ENCODE measurements around the gene PRAMEF2.
"Not testable (repeated sequence)": the region's sequence is repeated elsewhere in the genome, so short reads cannot be mapped to it uniquely, and the experiment has no call there.

Gene PRAMEF2

GRCh38 chr1:12856786-12857185 is at the start of gene PRAMEF2:
Gene PRAMEF2, plus strand, starts transcription at chr1:12857086. Its CDS starts 1,924 bp downstream, at chr1:12859010.
- H3K36me3 Mint-ChIP-seq; H3K4me3 Mint-ChIP-seq; H3K27ac Mint-ChIP-seq; H3K27me3 Mint-ChIP-seq; H3K4me1 Mint-ChIP-seq (ENCODE audit: low read depth); H3K9me3 Mint-ChIP-seq (ENCODE audit: low read depth): not testable (repeated sequence)

- no peaks in the 10 kb centered on the region for H3K4me1 Mint-ChIP-seq (ENCODE audit: low read depth)
- H3K4me3 Mint-ChIP-seq = no peak overlapping the region
- H3K27ac Mint-ChIP-seq = no peak overlapping the region
- peaks cover 22% of the 10 kb centered on the region for H3K27me3 Mint-ChIP-seq
- peaks cover 2% of the 10 kb centered on the region for H3K36me3 Mint-ChIP-seq
- H3K9me3 Mint-ChIP-seq (ENCODE audit: low read depth) = peaks cover 6% of the 10 kb centered on the region
Observed at GRCh38 chr1:12809933-12810332, 47.0 kb upstream of the PRAMEF2 start.

GRCh38 chr1:12810691-12811408 is 46.0 kb upstream of the PRAMEF2 start:
- Mint-ChIP-seq H3K27ac (no peak overlapping the region), H3K36me3 (no peaks in the 10 kb centered on the region), H3K27me3 (peaks cover 19% of the 10 kb centered on the region), H3K4me3 (no peak overlapping the region), H3K4me1 (ENCODE audit: low read depth) (no peaks in the 10 kb centered on the region), H3K9me3 (ENCODE audit: low read depth) (peaks cover 3% of the 10 kb centered on the region)

- Mint-ChIP-seq H3K9me3 (ENCODE audit: low read depth) (peaks cover 3% of the 10 kb centered on the region), H3K4me1 (ENCODE audit: low read depth) (no peaks in the 10 kb centered on the region), H3K4me3 (no peak overlapping the region), H3K27ac (no peak overlapping the region), H3K27me3 (peaks cover 19% of the 10 kb centered on the region), H3K36me3 (no peaks in the 10 kb centered on the region)
Observed at GRCh38 chr1:12811409-12811784, 45.5 kb upstream of the PRAMEF2 start.

- H3K9me3 Mint-ChIP-seq (ENCODE audit: low read depth); H3K36me3 Mint-ChIP-seq; H3K4me3 Mint-ChIP-seq; H3K27ac Mint-ChIP-seq; H3K4me1 Mint-ChIP-seq (ENCODE audit: low read depth): not testable (repeated sequence)
- peaks cover 11% of the 10 kb centered on the region for H3K27me3 Mint-ChIP-seq
Observed at GRCh38 chr1:12819061-12819460, 37.8 kb upstream of the PRAMEF2 start.

- not testable (repeated sequence) for H3K27ac Mint-ChIP-seq; H3K27me3 Mint-ChIP-seq; H3K9me3 Mint-ChIP-seq (ENCODE audit: low read depth); H3K4me1 Mint-ChIP-seq (ENCODE audit: low read depth); H3K4me3 Mint-ChIP-seq; H3K36me3 Mint-ChIP-seq
Observed at GRCh38 chr1:12831310-12831709, 25.6 kb upstream of the PRAMEF2 start, which contains the start of gene PRAMEF11. Gene PRAMEF11, minus strand, starts transcription at chr1:12831410. Its CDS starts 2,621 bp downstream, at chr1:12828789.

GRCh38 chr1:12833251-12833650 is 23.6 kb upstream of the PRAMEF2 start:
- H3K27ac Mint-ChIP-seq; H3K4me3 Mint-ChIP-seq; H3K27me3 Mint-ChIP-seq; H3K36me3 Mint-ChIP-seq; H3K9me3 Mint-ChIP-seq (ENCODE audit: low read depth); H3K4me1 Mint-ChIP-seq (ENCODE audit: low read depth): not testable (repeated sequence)

- not testable (repeated sequence) for H3K36me3 Mint-ChIP-seq; H3K9me3 Mint-ChIP-seq (ENCODE audit: low read depth); H3K4me1 Mint-ChIP-seq (ENCODE audit: low read depth)
Observed at GRCh38 chr1:12848620-12849019, 8.3 kb upstream of the PRAMEF2 start, which contains the start of gene HNRNPCL1. Gene HNRNPCL1, minus strand, starts transcription at chr1:12848720. Its CDS starts 431 bp downstream, at chr1:12848289.

GRCh38 chr1:12851779-12852178 is 5.1 kb upstream of the PRAMEF2 start:
- H3K27me3 Mint-ChIP-seq = peaks cover 7% of the 10 kb centered on the region
- no peaks in the 10 kb centered on the region for H3K36me3 Mint-ChIP-seq
- H3K27ac Mint-ChIP-seq = no peak overlapping the region
- peaks cover 4% of the 10 kb centered on the region for H3K9me3 Mint-ChIP-seq (ENCODE audit: low read depth)
- H3K4me1 Mint-ChIP-seq (ENCODE audit: low read depth) = no peaks in the 10 kb centered on the region
- H3K4me3 Mint-ChIP-seq = no peak overlapping the region

More at GRCh38 chr1:12848620-12849019, 8.3 kb upstream of the PRAMEF2 start, which contains the start of gene HNRNPCL1:
- not testable (repeated sequence) for H3K4me3 Mint-ChIP-seq, H3K27ac Mint-ChIP-seq
- H3K27me3 Mint-ChIP-seq = peaks cover 11% of the 10 kb centered on the region

- not testable (repeated sequence) for H3K4me1 Mint-ChIP-seq (ENCODE audit: low read depth); H3K27ac Mint-ChIP-seq; H3K36me3 Mint-ChIP-seq; H3K9me3 Mint-ChIP-seq (ENCODE audit: low read depth); H3K27me3 Mint-ChIP-seq; H3K4me3 Mint-ChIP-seq
Observed at GRCh38 chr1:12863131-12863880, 6.4 kb downstream of the PRAMEF2 start.

GRCh38 chr1:12878453-12878852 is 21.6 kb downstream of the PRAMEF2 start:
- H3K9me3 Mint-ChIP-seq (ENCODE audit: low read depth); H3K27me3 Mint-ChIP-seq; H3K27ac Mint-ChIP-seq: not testable (repeated sequence)

GRCh38 chr1:12886101-12886500 is 29.2 kb downstream of the PRAMEF2 start, which contains the start of gene PRAMEF4:
Gene PRAMEF4, minus strand, starts transcription at chr1:12886201. Its CDS starts 2,807 bp downstream, at chr1:12883394.
- not testable (repeated sequence) for H3K36me3 Mint-ChIP-seq; H3K27me3 Mint-ChIP-seq; H3K27ac Mint-ChIP-seq; H3K4me1 Mint-ChIP-seq (ENCODE audit: low read depth); H3K9me3 Mint-ChIP-seq (ENCODE audit: low read depth); H3K4me3 Mint-ChIP-seq

More at GRCh38 chr1:12878453-12878852, 21.6 kb downstream of the PRAMEF2 start:
- H3K36me3 Mint-ChIP-seq; H3K4me3 Mint-ChIP-seq; H3K4me1 Mint-ChIP-seq (ENCODE audit: low read depth): not testable (repeated sequence)

GRCh38 chr1:12898170-12898569 is 41.3 kb downstream of the PRAMEF2 start, which contains the start of gene PRAMEF10:
Gene PRAMEF10, minus strand, starts transcription at chr1:12898270. Its CDS starts 2,423 bp downstream, at chr1:12895847.
- not testable (repeated sequence) for H3K4me1 Mint-ChIP-seq (ENCODE audit: low read depth); H3K27ac Mint-ChIP-seq; H3K27me3 Mint-ChIP-seq; H3K9me3 Mint-ChIP-seq (ENCODE audit: low read depth); H3K36me3 Mint-ChIP-seq; H3K4me3 Mint-ChIP-seq

GRCh38 chr1:12899186-12899585 is 42.3 kb downstream of the PRAMEF2 start:
- not testable (repeated sequence) for H3K36me3 Mint-ChIP-seq; H3K4me3 Mint-ChIP-seq; H3K4me1 Mint-ChIP-seq (ENCODE audit: low read depth); H3K9me3 Mint-ChIP-seq (ENCODE audit: low read depth); H3K27ac Mint-ChIP-seq; H3K27me3 Mint-ChIP-seq

- H3K4me1 Mint-ChIP-seq (ENCODE audit: low read depth); H3K4me3 Mint-ChIP-seq: not testable (repeated sequence)
Observed at GRCh38 chr1:12903793-12904572, 47.1 kb downstream of the PRAMEF2 start.

More at GRCh38 chr1:12903793-12904572, 47.1 kb downstream of the PRAMEF2 start:
- not testable (repeated sequence) for H3K27me3 Mint-ChIP-seq; H3K36me3 Mint-ChIP-seq; H3K27ac Mint-ChIP-seq; H3K9me3 Mint-ChIP-seq (ENCODE audit: low read depth)
